H1 (cell line): Measurements from ENCODE around the gene PTPRC. TPM values are rescaled to one million over a fixed set of nuclear protein-coding genes. Genes with fewer than 3 reads are reported as not detected.

Experiments
- CTCF ChIA-PET: fragments of 300-600 bp; sonication (Branson Sonifier 250); formaldehyde crosslinking; loops from one replicate; lab custom pipeline; 2021; ENCODE audit not compliant: partially characterized antibody; lab: Charles Lee
- POLR2A ChIA-PET: fragments of 300-600 bp; sonication (Branson Sonifier 250); formaldehyde crosslinking; loops from one replicate; lab custom pipeline; 2021; ENCODE audit warnings: inconsistent platforms; ENCODE audit not compliant: partially characterized antibody; lab: Charles Lee
- DNase-seq, 2 experiments: peaks; one replicate each; pipeline versions ENCODE4 v3.0.0 to v3.0.0-alpha.2; 2010 to 2022; ENCODE audit warnings: low spot score in 2 of 2, low read depth in 1 of 2, mixed read lengths in 1 of 2
- FAIRE-seq: peaks from 2 replicates; lab custom pipeline; 2011; peaks lifted over from hg19 to GRCh38; lab: Jason Lieb, UNC
- H2AFZ ChIP-seq: 2 replicates; pipeline ENCODE4 v1.8.1; 2012; ENCODE audit warnings: low read length, inconsistent platforms
- H2AK5ac ChIP-seq: 2 replicates; pipeline ENCODE4 v1.6.1; 2013; ENCODE audit warnings: low read depth, low read length
- H2BK120ac ChIP-seq: replicated peaks from 2 replicates; pipeline ENCODE3; 2013; ENCODE audit warnings: low read depth, low read length, inconsistent platforms
- H2BK12ac ChIP-seq: 2 replicates; pipeline ENCODE4 v1.6.1; 2013; ENCODE audit warnings: low read depth, low read length
- H2BK15ac ChIP-seq: 2 replicates; pipeline ENCODE4 v1.6.1; 2013; ENCODE audit warnings: low read length
- H2BK20ac ChIP-seq: 2 replicates; pipeline ENCODE4 v1.6.1; 2013; ENCODE audit warnings: low read length
- H2BK5ac ChIP-seq: 2 replicates; pipeline ENCODE4 v1.6.1; 2013; ENCODE audit warnings: low read depth, low read length
- H3K14ac ChIP-seq: 2 replicates; pipeline ENCODE4 v1.6.1; 2013; ENCODE audit warnings: inconsistent platforms; ENCODE audit not compliant: insufficient read length
- H3K18ac ChIP-seq: 2 replicates; pipeline ENCODE4 v1.6.1; 2013; ENCODE audit warnings: low read length; ENCODE audit errors: extremely low read depth
- H3K23ac ChIP-seq: 2 replicates; pipeline ENCODE4 v1.6.1; 2013; ENCODE audit warnings: inconsistent platforms; ENCODE audit not compliant: insufficient read length
- H3K23me2 ChIP-seq: 2 replicates; pipeline ENCODE4 v1.6.1; 2013; ENCODE audit warnings: low read depth, low read length
- H3K27ac ChIP-seq: 2 replicates; pipeline ENCODE4 v1.6.1; 2011; ENCODE audit warnings: low read depth, low read length, inconsistent platforms
- H3K27me3 ChIP-seq, 4 experiments: replicated peaks in 1 of 4; 1 replicate in 1 of 4; 2 replicates in 3 of 4; pipeline versions ENCODE4 v1.6.1 to v1.8.1; 2011 to 2013; ENCODE audit warnings: low read length in 3 of 4, mild to moderate bottlenecking in 3 of 4, inconsistent platforms in 2 of 4, mixed read lengths in 2 of 4, moderate library complexity in 1 of 4; ENCODE audit not compliant: control insufficient read depth in 3 of 4, insufficient read depth in 3 of 4; ENCODE audit errors: extremely low read depth in 1 of 4
- H3K36me3 ChIP-seq, 4 experiments: 2 replicates each; pipeline versions ENCODE4 v1.6.1 to v1.8.1; 2011 to 2013; ENCODE audit warnings: mild to moderate bottlenecking in 4 of 4, low read length in 3 of 4, moderate library complexity in 2 of 4, control low read depth in 1 of 4, inconsistent platforms in 1 of 4; ENCODE audit not compliant: insufficient read depth in 4 of 4, control insufficient read depth in 2 of 4
- H3K4ac ChIP-seq: replicated peaks from 2 replicates; pipeline ENCODE3; 2013; ENCODE audit warnings: low read length, low read depth, mixed read lengths, inconsistent platforms; ENCODE audit not compliant: insufficient read length
- H3K4me1 ChIP-seq, 4 experiments: replicated peaks in 1 of 4; 1 replicate in 1 of 4; 2 replicates in 3 of 4; pipeline versions ENCODE4 v1.6.1 to v1.8.1; 2011 to 2013; ENCODE audit warnings: low read length in 3 of 4, inconsistent platforms in 2 of 4, mixed read lengths in 1 of 4; ENCODE audit not compliant: insufficient read depth in 4 of 4, control insufficient read depth in 3 of 4
- H3K4me2 ChIP-seq, 2 experiments: 2 replicates each; pipeline versions ENCODE4 v1.6.1 to v1.8.1; 2011 to 2013; ENCODE audit warnings: low read depth in 2 of 2, low read length in 2 of 2, control low read depth in 1 of 2, inconsistent platforms in 1 of 2, mild to moderate bottlenecking in 1 of 2; ENCODE audit not compliant: insufficient read depth in 1 of 2
- H3K4me3 ChIP-seq, 4 experiments: fragments of 200-600, 300-600 bp in 1 of 4; sonication (generic), shearing (Covaris generic), sonication (Bioruptor Twin) in 1 of 4; 2 replicates each; pipeline versions ENCODE4 v1.5.1 to v1.8.1; 2011 to 2016; ENCODE audit warnings: low read length in 4 of 4, low read depth in 3 of 4, control low read depth in 2 of 4, inconsistent platforms in 2 of 4, mild to moderate bottlenecking in 2 of 4, mixed read lengths in 1 of 4, moderate library complexity in 1 of 4; ENCODE audit not compliant: insufficient read depth in 2 of 4; ENCODE audit errors: extremely low read depth in 1 of 4
- H3K56ac ChIP-seq: replicated peaks from 2 replicates; pipeline ENCODE3; 2013; ENCODE audit warnings: low read depth, mild to moderate bottlenecking, mixed read lengths, low read length, inconsistent platforms; ENCODE audit not compliant: insufficient read length
- H3K79me1 ChIP-seq: 2 replicates; pipeline ENCODE4 v1.6.1; 2013; ENCODE audit warnings: low read depth, low read length, control low read depth
- H3K79me2 ChIP-seq, 2 experiments: 2 replicates each; pipeline versions ENCODE4 v1.6.1 to v1.8.1; 2012 to 2013; ENCODE audit warnings: low read length in 2 of 2, mild to moderate bottlenecking in 2 of 2, inconsistent platforms in 1 of 2; ENCODE audit not compliant: insufficient read depth in 2 of 2, control insufficient read depth in 1 of 2
- H3K9ac ChIP-seq, 4 experiments: replicated peaks in 1 of 4; 1 replicate in 1 of 4; 2 replicates in 3 of 4; pipeline versions ENCODE4 v1.6.1 to v1.8.1; 2011 to 2013; ENCODE audit warnings: low read depth in 3 of 4, low read length in 3 of 4, control low read depth in 2 of 4, mild to moderate bottlenecking in 2 of 4, moderate library complexity in 2 of 4, inconsistent platforms in 1 of 4; ENCODE audit errors: extremely low read depth in 1 of 4
- H3K9me3 ChIP-seq, 2 experiments: 2 replicates each; pipeline versions ENCODE4 v1.6.1 to v1.8.1; 2012 to 2013; ENCODE audit warnings: mild to moderate bottlenecking in 2 of 2, moderate library complexity in 2 of 2, control low read depth in 1 of 2, inconsistent platforms in 1 of 2, low read depth in 1 of 2, low read length in 1 of 2, mixed read lengths in 1 of 2; ENCODE audit not compliant: insufficient read depth in 2 of 2
- H4K20me1 ChIP-seq, 2 experiments: replicated peaks in 1 of 2; 2 replicates each; pipeline versions ENCODE3 to v1.8.1; 2011 to 2013; ENCODE audit warnings: inconsistent platforms in 2 of 2, low read length in 2 of 2, mild to moderate bottlenecking in 1 of 2; ENCODE audit not compliant: insufficient read depth in 2 of 2, control insufficient read depth in 1 of 2
- H4K5ac ChIP-seq: 2 replicates; pipeline ENCODE4 v1.6.1; 2013; ENCODE audit warnings: low read length, low read depth, mixed read lengths, inconsistent platforms; ENCODE audit not compliant: insufficient read length
- H4K8ac ChIP-seq: 2 replicates; pipeline ENCODE4 v1.8.0; 2013; ENCODE audit warnings: mild to moderate bottlenecking, moderate library complexity, low read length, inconsistent platforms; ENCODE audit not compliant: insufficient read depth; ENCODE audit errors: extremely low read depth
- H4K91ac ChIP-seq: replicated peaks from 2 replicates; pipeline ENCODE3; 2013; ENCODE audit warnings: low read length, mixed read lengths, inconsistent platforms; ENCODE audit not compliant: insufficient read length
- ASH2L ChIP-seq: fragments of 200-600, 300-600 bp; sonication (generic); IDR thresholded peaks from one replicate; pipeline ENCODE4 v1.7.1; 2017; ENCODE audit warnings: low read length
- BCL11A ChIP-seq, 2 experiments: IDR thresholded peaks; one replicate each; pipeline ENCODE4 v1.6.1; 2011; ENCODE audit warnings: low read depth in 2 of 2, low read length in 2 of 2, mild to moderate bottlenecking in 2 of 2
- HDAC2 ChIP-seq, 2 experiments: fragments of 300-600 bp in 1 of 2; sonication (generic) in 1 of 2; IDR thresholded peaks; 2 replicates each; pipeline ENCODE4 v1.6.1; 2011 to 2012; ENCODE audit warnings: low read depth in 2 of 2, low read length in 2 of 2, mild to moderate bottlenecking in 2 of 2, moderate library complexity in 2 of 2, borderline replicate concordance in 1 of 2, inconsistent platforms in 1 of 2
- MAFK ChIP-seq: IDR thresholded peaks from 2 replicates; pipeline ENCODE4 v1.6.1; 2012; ENCODE audit warnings: low read depth, mild to moderate bottlenecking, improper control_type of control experiment, low read length
- RAD21 ChIP-seq, 2 experiments: IDR thresholded peaks in 1 of 2; conservative IDR thresholded peaks in 1 of 2; 2 replicates each; pipeline ENCODE4 v1.6.1; 2011; ENCODE audit warnings: low read depth in 2 of 2, low read length in 2 of 2, improper control_type of control experiment in 1 of 2, inconsistent platforms in 1 of 2, mild to moderate bottlenecking in 1 of 2, moderate library complexity in 1 of 2
- RNF2 ChIP-seq: fragments of 200-900, 300-1000 bp; sonication (generic); IDR thresholded peaks from 2 replicates; pipeline ENCODE4 v1.7.1; 2016; ENCODE audit warnings: borderline replicate concordance, low read depth, mild to moderate bottlenecking, antibody characterized with exemption, low read length; ENCODE audit not compliant: poor library complexity, severe bottlenecking; ENCODE audit errors: missing control alignments
- RXRA ChIP-seq: IDR thresholded peaks from 2 replicates; pipeline ENCODE4 v1.6.1; 2011; ENCODE audit warnings: low read depth, mild to moderate bottlenecking, low read length, moderate library complexity; ENCODE audit not compliant: insufficient read depth
- TBP ChIP-seq: IDR thresholded peaks from 2 replicates; pipeline ENCODE4 v1.6.1; 2011; ENCODE audit warnings: low read depth, low read length, improper control_type of control experiment
- WGBS, 2 experiments: shearing (Covaris generic) in 1 of 2; methylation state at CpG; one replicate each; pipeline versions ENCODE4 v1.1.6 to v1.1.7; 2013 to 2015; ENCODE audit warnings: low lambda C conversion rate in 2 of 2, mixed read lengths in 2 of 2, inconsistent platforms in 1 of 2, low coverage in 1 of 2, missing lambda C conversion rate in 1 of 2; ENCODE audit not compliant: insufficient replicate concordance in 2 of 2, insufficient coverage in 1 of 2, insufficient read length in 1 of 2; ENCODE audit errors: extremely low coverage in 1 of 2, missing lambda C conversion rate in 1 of 2; 5-methylcytosine and 5-hydroxymethylcytosine counted together
- polyA plus RNA-seq, 7 experiments: library from polyadenylated mRNA; depleted of rRNA in 3 of 7; stranded (reverse) in 5 of 7; unstranded in 2 of 7; fragments of >200 nt in 5 of 7; fragments of 200-250 nt in 2 of 7; gene quantifications; 1 replicate in 5 of 7; 2 replicates in 1 of 7; 4 replicates in 1 of 7; pipeline versions ENCODE4 v1.2.1 to v1.2.3, GENCODE V29; 2011 to 2013; ENCODE audit warnings: missing spikeins in 2 of 7, mixed read lengths in 2 of 7
- total RNA-seq: library from RNA; stranded (reverse); fragmentation: NEBNext Ultra II Directional; extraction: Animal tissue kit (Norgen Biotek cat#: 25700); gene quantifications from 2 replicates; pipeline ENCODE4 v1.2.1, GENCODE V29; 2021
- TF ChIP-seq, protein P1 (sequence below): IDR thresholded peaks from 2 replicates; pipeline ENCODE4 v1.6.1; 2012; ENCODE audit warnings: low read length, inconsistent platforms

Gene PTPRC
- total and polyA plus RNA-seq, 2 of the 8 experiments (the other 6 are each of a cell fraction or from before 2014, with no cell fraction given), result 0.05 TPM; not detected in 1

- no peak overlapping the region for H3K23ac ChIP-seq
- no peak overlapping the region for H2AFZ ChIP-seq
- no peak overlapping the region for H3K18ac ChIP-seq
- H2BK20ac ChIP-seq, result no peak overlapping the region
- no peak overlapping the region for H2BK120ac ChIP-seq
- H3K79me2 ChIP-seq, result no peaks in the 10 kb centered on the region
- no peaks in the 10 kb centered on the region for H3K79me1 ChIP-seq
- ChIA-PET CTCF (interaction anchor here (1.4 to 2.2 kb wide), 3 partner anchors 10 to 50 kb away, joined by 3 to 9 read pairs (median 6); no protein-coding TSS in a partner anchor), POLR2A (no interaction called here)
- no peak overlapping the region for H3K4ac ChIP-seq
- H4K91ac ChIP-seq, result no peak overlapping the region
- H3K4me2 ChIP-seq, result no peak overlapping the region
- H3K56ac ChIP-seq, result no peak overlapping the region
- no peak overlapping the region for H4K5ac ChIP-seq
- no peak overlapping the region for H2AK5ac ChIP-seq
- DNase-seq, result no peak
- no peak overlapping the region for H3K14ac ChIP-seq
- no peak overlapping the region for H2BK15ac ChIP-seq
- FAIRE-seq, result no peak
- no peak overlapping the region for H2BK5ac ChIP-seq
- H3K4me3 ChIP-seq, result no peak overlapping the region
- no peak overlapping the region for H2BK12ac ChIP-seq
- no peaks in the 10 kb centered on the region for H3K4me1 ChIP-seq
- no peaks in the 10 kb centered on the region for H3K27me3 ChIP-seq
- no peak overlapping the region for H3K9ac ChIP-seq
- no peak overlapping the region for H3K27ac ChIP-seq
- no peaks in the 10 kb centered on the region for H4K20me1 ChIP-seq
- WGBS, 2 experiments, result 88% methylated on average over 3 of the region's 3 CpGs; no CpG with 5 or more reads in 1 of the 2 experiments
- no peaks in the 10 kb centered on the region for H3K23me2 ChIP-seq
- no peak overlapping the region for H4K8ac ChIP-seq
- H3K36me3 ChIP-seq, result no peaks in the 10 kb centered on the region
- no peaks in the 10 kb centered on the region for H3K9me3 ChIP-seq
- TF ChIP-seq RXRA (no peak), ASH2L (no peak), MAFK (no peak), RNF2 (no peak), BCL11A (IDR thresholded peaks at IDR 0.05; ENCODE audit: low read depth in 2 of 2, low read length in 2 of 2) (no peak), RAD21 (IDR thresholded peaks at IDR 0.05 in 1 of 2, conservative IDR thresholded peaks at IDR 0.05 in 1 of 2; ENCODE audit: low read depth in 2 of 2, low read length in 2 of 2) (no peak), HDAC2 (IDR thresholded peaks at IDR 0.05; ENCODE audit: borderline replicate concordance in 1 of 2, low read depth in 2 of 2, low read length in 2 of 2) (no peak), TBP (no peak)
- TF ChIP-seq, protein P1, sequence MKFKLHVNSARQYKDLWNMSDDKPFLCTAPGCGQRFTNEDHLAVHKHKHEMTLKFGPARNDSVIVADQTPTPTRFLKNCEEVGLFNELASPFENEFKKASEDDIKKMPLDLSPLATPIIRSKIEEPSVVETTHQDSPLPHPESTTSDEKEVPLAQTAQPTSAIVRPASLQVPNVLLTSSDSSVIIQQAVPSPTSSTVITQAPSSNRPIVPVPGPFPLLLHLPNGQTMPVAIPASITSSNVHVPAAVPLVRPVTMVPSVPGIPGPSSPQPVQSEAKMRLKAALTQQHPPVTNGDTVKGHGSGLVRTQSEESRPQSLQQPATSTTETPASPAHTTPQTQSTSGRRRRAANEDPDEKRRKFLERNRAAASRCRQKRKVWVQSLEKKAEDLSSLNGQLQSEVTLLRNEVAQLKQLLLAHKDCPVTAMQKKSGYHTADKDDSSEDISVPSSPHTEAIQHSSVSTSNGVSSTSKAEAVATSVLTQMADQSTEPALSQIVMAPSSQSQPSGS, result no peak
Observed at GRCh38 chr1:198750081-198750480, 111.2 kb downstream of the PTPRC start.
